Naive thymus-derived CD4-positive, alpha-beta T cell (primary cell): ENCODE measurements around the gene LSP1. TPM values are rescaled to one million over a fixed set of nuclear protein-coding genes. Genes with fewer than 3 reads are reported as not detected.

ENCODE experiments used
- ATAC-seq: fragments of 150-1000 bp; cut with Tn5 transposase; 2 replicates; pipeline ENCODE4 v1.10.0; 2021; ENCODE audit warnings: mild to moderate bottlenecking, moderate library complexity
- CTCF ChIA-PET: fragments of 350-600 bp; sonication (Branson Sonifier 250); formaldehyde crosslinking; loops from one replicate; lab custom pipeline; 2021; ENCODE audit warnings: antibody characterized with exemption; lab: Charles Lee
- POLR2A ChIA-PET: fragments of 350-600 bp; sonication (Branson Sonifier 250); formaldehyde crosslinking; loops from one replicate; lab custom pipeline; 2021; ENCODE audit warnings: antibody characterized with exemption, inconsistent platforms; lab: Charles Lee
- DNase-seq, 9 donors: peaks; one replicate each; pipeline versions ENCODE4 v3.0.0 to v3.0.0-alpha.2; 2020 to 2022; ENCODE audit warnings: mixed read lengths in 1 of 9
- H3K27ac ChIP-seq: one replicate; pipeline ENCODE4 v1.7.0; 2013; ENCODE audit warnings: mild to moderate bottlenecking, low read depth, low read length, moderate library complexity
- H3K27me3 ChIP-seq, 2 donors: one replicate each; pipeline ENCODE4 v1.7.0; 2013; ENCODE audit warnings: low read length in 2 of 2, mild to moderate bottlenecking in 2 of 2, moderate library complexity in 2 of 2; ENCODE audit not compliant: control insufficient read depth in 2 of 2, insufficient read depth in 2 of 2
- H3K36me3 ChIP-seq, 3 experiments: 1 replicate in 2 of 3; 2 replicates in 1 of 3; pipeline ENCODE4 v1.7.0; 2013; ENCODE audit warnings: low read length in 3 of 3, mild to moderate bottlenecking in 3 of 3, moderate library complexity in 1 of 3; ENCODE audit not compliant: insufficient read depth in 3 of 3, control insufficient read depth in 2 of 3
- H3K4me1 ChIP-seq, 2 donors: one replicate each; pipeline ENCODE4 v1.7.0; 2013; ENCODE audit warnings: low read length in 2 of 2, mild to moderate bottlenecking in 2 of 2, moderate library complexity in 1 of 2; ENCODE audit not compliant: control insufficient read depth in 2 of 2, insufficient read depth in 2 of 2
- H3K4me3 ChIP-seq: 2 replicates; pipeline ENCODE4 v1.7.0; 2013; ENCODE audit warnings: mild to moderate bottlenecking, low read length
- H3K9me3 ChIP-seq, 3 experiments: 1 replicate in 2 of 3; 2 replicates in 1 of 3; pipeline ENCODE4 v1.7.0; 2013; ENCODE audit warnings: low read length in 3 of 3; ENCODE audit not compliant: control insufficient read depth in 2 of 3
- H3K27ac Mint-ChIP-seq, 9 donors: one replicate each; pipeline ENCODE4 v1.8.0; 2020 to 2022; ENCODE audit warnings: mixed read lengths in 9 of 9, mild to moderate bottlenecking in 8 of 9, moderate library complexity in 5 of 9, inconsistent platforms in 2 of 9
- H3K27me3 Mint-ChIP-seq, 5 donors: one replicate each; pipeline ENCODE4 v1.8.0; 2021 to 2022; ENCODE audit warnings: mixed read lengths in 5 of 5, mild to moderate bottlenecking in 1 of 5
- H3K36me3 Mint-ChIP-seq, 5 donors: one replicate each; pipeline ENCODE4 v1.8.0; 2020 to 2022; ENCODE audit warnings: mixed read lengths in 5 of 5, mild to moderate bottlenecking in 3 of 5, inconsistent platforms in 1 of 5
- H3K4me1 Mint-ChIP-seq, 7 donors: one replicate each; pipeline ENCODE4 v1.8.0; 2020 to 2022; ENCODE audit warnings: mixed read lengths in 7 of 7, mild to moderate bottlenecking in 3 of 7, inconsistent platforms in 1 of 7
- H3K4me3 Mint-ChIP-seq, 10 donors: one replicate each; pipeline ENCODE4 v1.8.0; 2020 to 2022; ENCODE audit warnings: mild to moderate bottlenecking in 10 of 10, mixed read lengths in 10 of 10, moderate library complexity in 6 of 10, inconsistent platforms in 2 of 10
- H3K9me3 Mint-ChIP-seq, 11 donors: one replicate each; pipeline ENCODE4 v1.8.0; 2020 to 2022; ENCODE audit warnings: mixed read lengths in 11 of 11, mild to moderate bottlenecking in 4 of 11, inconsistent platforms in 1 of 11, moderate library complexity in 1 of 11
- intact Hi-C, 2 donors: fragments of 100-400 bp; cut with micrococcal nuclease; formaldehyde crosslinking; loops; one replicate each; pipeline ENCODE4 v1.15.1; 2023
- polyA plus RNA-seq, 2 donors: library from polyadenylated mRNA; unstranded; fragments of 300-500 nt; fragmentation: Illumina TruSeq; gene quantifications; one replicate each; pipeline ENCODE4 v1.2.3, GENCODE V29; 2021
- total RNA-seq, 6 experiments: library from RNA in 5 of 6; stranded (reverse) in 5 of 6; gene quantifications; 1 replicate in 5 of 6; 2 replicates in 1 of 6; pipeline ENCODE4 v1.2.3 and lab custom pipeline; 2021 to 2026

The LSP1 gene
- total and polyA plus RNA-seq, 7 experiments from 2014 or later: 248 to 578 (median 295) TPM

GRCh38 chr11:1843796-1844195 is 9.1 kb upstream of the LSP1 start:
- Histone ChIP-seq H3K36me3 (no peaks in the 10 kb centered on the region), H3K27ac (peak overlapping the region; percentile 41), H3K4me1 (peaks cover 36 to 48% of the 10 kb centered on the region in 2 donors), H3K4me3 (peak overlapping the region; percentile 43), H3K27me3 (no peaks in the 10 kb centered on the region), H3K9me3 (no peaks in the 10 kb centered on the region)
- Mint-ChIP-seq H3K4me3 (peak overlapping the region; percentile 30 to 90 (median 82)), H3K27ac (peak overlapping the region in 8 of 9 donors; percentile 34 to 96 (median 92)), H3K27me3 (peaks cover 0 to 6% (median 0%) of the 10 kb centered on the region in 5 donors), H3K36me3 (no peaks in the 10 kb centered on the region), H3K9me3 (no peaks in the 10 kb centered on the region), H3K4me1 (peaks cover 34 to 63% (median 57%) of the 10 kb centered on the region in 7 donors)
- ChIA-PET CTCF (no interaction called here), POLR2A (interaction anchor here (1.3 kb wide), 1 partner anchor 8 kb away, joined by 6 read pairs; no protein-coding TSS in a partner anchor)
- intact Hi-C loops: loop anchor here (1.0 kb wide), 1 partner anchor 10 kb away; the partner anchor contains the start of gene LSP1 (in 2 of the 2)
- ATAC-seq (no peak), DNase-seq (no peak)

- Histone ChIP-seq H3K4me1 (peaks cover 43 to 53% of the 10 kb centered on the region in 2 donors), H3K4me3 (peak overlapping the region; percentile 43), H3K9me3 (no peaks in the 10 kb centered on the region), H3K36me3 (no peaks in the 10 kb centered on the region), H3K27ac (peak overlapping the region; percentile 41), H3K27me3 (no peaks in the 10 kb centered on the region)
- Mint-ChIP-seq H3K27me3 (peaks cover 0 to 6% (median 0%) of the 10 kb centered on the region in 5 donors), H3K4me1 (peaks cover 41 to 70% (median 64%) of the 10 kb centered on the region in 7 donors), H3K9me3 (no peaks in the 10 kb centered on the region), H3K36me3 (no peaks in the 10 kb centered on the region), H3K27ac (peak overlapping the region; percentile 82 to 97 (median 92)), H3K4me3 (peak overlapping the region; percentile 73 to 90 (median 84))
- ATAC-seq (peak; percentile 67), DNase-seq (peak in 8 of 9 donors; percentile 35 to 53 (median 42))
- intact Hi-C loops: loop anchor here (1.0 kb wide), 1 partner anchor 9 kb away; the partner anchor contains the start of gene LSP1 (in 2 of the 2)
- CTCF ChIA-PET: no interaction called here
- POLR2A ChIA-PET: no interaction called here
These were observed 8.4 kb upstream of the LSP1 start for GRCh38 chr11:1844221-1845094.

- POLR2A ChIA-PET: interaction anchor here (1.0 kb wide), 1 partner anchor 71 kb away, joined by 3 read pairs; no protein-coding TSS in a partner anchor
- H3K27me3 Mint-ChIP-seq: peaks cover 0 to 6% (median 0%) of the 10 kb centered on the region in 5 donors
- Histone ChIP-seq H3K36me3 (no peaks in the 10 kb centered on the region), H3K27ac (peak overlapping the region; percentile 41), H3K27me3 (no peaks in the 10 kb centered on the region), H3K4me3 (peak overlapping the region; percentile 43), H3K9me3 (no peaks in the 10 kb centered on the region), H3K4me1 (peaks cover 49 to 59% of the 10 kb centered on the region in 2 donors)
- DNase-seq (no peak), ATAC-seq (peak; percentile 2)
- H3K4me3 Mint-ChIP-seq: peak overlapping the region; percentile 73 to 90 (median 84)
- no peaks in the 10 kb centered on the region for H3K9me3 Mint-ChIP-seq
- H3K36me3 Mint-ChIP-seq: no peaks in the 10 kb centered on the region
- peaks cover 45 to 73% (median 62%) of the 10 kb centered on the region in 7 donors for H3K4me1 Mint-ChIP-seq
- peak overlapping the region; percentile 82 to 97 (median 92) for H3K27ac Mint-ChIP-seq
- CTCF ChIA-PET: interaction anchor here (1.0 kb wide), 1 partner anchor 31 kb away, joined by 3 read pairs; no protein-coding TSS in a partner anchor
- intact Hi-C loops: no loop called here
These were observed 7.8 kb upstream of the LSP1 start for GRCh38 chr11:1845095-1845429.

DNA sequence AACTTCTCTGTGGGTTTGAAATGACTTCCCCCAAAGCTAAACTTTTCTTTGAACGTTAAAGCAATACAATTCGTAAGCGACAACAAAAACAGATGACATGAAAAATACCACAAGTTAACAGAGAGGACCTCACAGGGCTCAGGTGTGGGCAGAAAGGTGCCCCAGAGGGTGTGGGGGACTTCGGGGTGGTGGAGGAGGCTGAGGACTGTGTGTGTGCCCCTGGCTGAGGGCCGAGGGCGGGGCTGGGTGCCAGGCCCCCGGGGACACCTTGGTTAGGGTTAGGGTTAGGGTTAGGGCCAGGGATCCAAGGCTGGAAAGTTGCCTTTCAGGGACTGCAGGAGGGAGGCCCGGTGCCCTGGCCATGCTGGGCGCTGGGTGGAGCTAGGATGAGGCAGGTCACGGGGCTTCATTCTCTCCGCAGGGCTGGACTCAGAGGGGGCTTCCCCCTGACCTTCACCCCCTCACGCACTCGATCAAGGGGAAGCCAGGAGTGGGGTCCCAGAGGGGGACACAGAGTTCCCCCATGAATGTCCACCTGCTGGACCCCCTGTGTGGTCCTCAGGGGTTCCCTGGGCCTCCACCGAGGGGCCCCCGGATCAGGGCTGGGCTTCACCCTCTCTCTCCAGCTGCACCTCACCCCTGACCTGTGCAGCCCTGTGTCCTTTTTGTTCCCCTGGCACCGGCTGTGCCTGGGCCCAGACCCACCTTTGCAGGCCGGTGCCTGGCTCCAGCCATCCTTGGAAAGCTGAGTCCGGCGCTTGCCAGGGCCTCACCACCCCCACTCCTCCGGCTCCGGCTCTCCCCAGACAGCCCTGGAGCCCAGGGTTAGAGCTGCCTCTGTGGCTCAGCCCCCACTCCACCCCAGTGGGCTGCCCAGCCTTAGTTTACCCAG is 7.1 kb upstream of the LSP1 start:
- intact Hi-C loops: no loop called here
- peak; percentile 46 for ATAC-seq

DNA sequence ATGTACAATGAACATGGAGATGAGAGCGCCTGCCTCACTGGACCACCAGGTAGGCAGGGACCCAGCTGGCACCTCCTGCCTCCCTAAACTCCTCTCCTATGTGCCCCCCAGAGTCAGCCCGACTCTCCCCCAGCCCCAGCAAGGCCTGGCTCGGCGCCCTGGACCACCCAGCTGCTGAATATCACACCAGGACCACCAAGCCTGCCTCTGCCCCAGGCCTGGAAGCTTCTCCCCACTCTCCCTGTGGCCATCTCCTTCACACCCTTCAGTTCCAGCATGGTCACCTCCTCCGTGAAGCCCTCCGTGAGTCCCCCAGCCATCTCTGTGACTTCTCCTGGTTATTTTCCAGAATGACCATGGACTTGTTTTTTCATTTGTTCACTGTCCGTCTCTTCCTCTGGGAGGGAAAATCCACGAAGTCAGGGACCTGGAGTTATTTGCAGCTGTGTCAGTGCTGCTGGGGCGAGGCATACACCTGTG is 6.4 kb upstream of the LSP1 start:
- no peak for ATAC-seq
- peaks cover 0 to 9% (median 0%) of the 10 kb centered on the region in 5 donors for H3K27me3 Mint-ChIP-seq
- H3K4me1 Mint-ChIP-seq: peaks cover 45 to 84% (median 68%) of the 10 kb centered on the region in 7 donors
- ChIA-PET POLR2A (interaction anchor here (1.2 to 1.6 kb wide), 3 partner anchors 10 to 14 kb away, joined by 3 to 6 read pairs (median 4); no protein-coding TSS in a partner anchor), CTCF (interaction anchor here (1.1 to 1.4 kb wide), 3 partner anchors 153 to 305 kb away, joined by 4 to 5 read pairs (median 5); no protein-coding TSS in a partner anchor)
- Histone ChIP-seq H3K4me3 (no peak overlapping the region), H3K27ac (no peak overlapping the region), H3K36me3 (no peaks in the 10 kb centered on the region), H3K27me3 (no peaks in the 10 kb centered on the region), H3K9me3 (no peaks in the 10 kb centered on the region), H3K4me1 (peaks cover 60 to 71% of the 10 kb centered on the region in 2 donors)
- no peaks in the 10 kb centered on the region for H3K9me3 Mint-ChIP-seq
- H3K27ac Mint-ChIP-seq: peak overlapping the region in 7 of 9 donors; percentile 28 to 97 (median 78)
- no peaks in the 10 kb centered on the region for H3K36me3 Mint-ChIP-seq
- intact Hi-C loops: no loop called here
- no peak for DNase-seq
- peak overlapping the region in 5 of 10 donors; percentile 15 to 60 (median 25) for H3K4me3 Mint-ChIP-seq

More for the DNA sequence above, 7.1 kb upstream of the LSP1 start:
- Histone ChIP-seq H3K27ac (no peak overlapping the region), H3K9me3 (no peaks in the 10 kb centered on the region), H3K4me1 (peaks cover 56 to 67% of the 10 kb centered on the region in 2 donors), H3K36me3 (no peaks in the 10 kb centered on the region), H3K27me3 (no peaks in the 10 kb centered on the region), H3K4me3 (peak overlapping the region; percentile 43)
- peak in 1 of 9 donors; percentile 31 for DNase-seq
- ChIA-PET CTCF (interaction anchor here (0.7 to 1.3 kb wide), 4 partner anchors 30 to 191 kb away, joined by 3 to 5 read pairs (median 4); no protein-coding TSS in a partner anchor), POLR2A (interaction anchor here (1.0 to 1.6 kb wide), 3 partner anchors 9 to 71 kb away, joined by 3 to 6 read pairs (median 4); no protein-coding TSS in a partner anchor)
- Mint-ChIP-seq H3K4me1 (peaks cover 45 to 77% (median 61%) of the 10 kb centered on the region in 7 donors), H3K27ac (peak overlapping the region; percentile 82 to 97 (median 92)), H3K36me3 (no peaks in the 10 kb centered on the region), H3K4me3 (peak overlapping the region; percentile 73 to 90 (median 84)), H3K27me3 (peaks cover 0 to 7% (median 0%) of the 10 kb centered on the region in 5 donors), H3K9me3 (no peaks in the 10 kb centered on the region)
